IMR-90 (cell line): ENCODE measurements around the gene NFASC. TPM values are rescaled to one million over a fixed set of nuclear protein-coding genes. Genes with fewer than 3 reads are reported as not detected.

Source experiments
- ATAC-seq: fragments of 200-7000 bp; cut with Tn5 transposase; 2 replicates; pipeline ENCODE4 v1.9.1; 2020; ENCODE audit warnings: low read depth, mild to moderate bottlenecking, moderate library complexity
- BruUV-seq: library from RNA; stranded (reverse); fragments of 400-500 nt; replicated peaks from 2 replicates; lab custom pipeline; 2021; lab: Mats Ljungman, UMichigan
- CTCF ChIA-PET: fragments of 300-600 bp; formaldehyde crosslinking; extraction: SDS; loops from one replicate; lab custom pipeline; 2021; ENCODE audit warnings: antibody characterized with exemption; lab: Yijun Ruan, JAX
- POLR2A ChIA-PET: fragments of 300-600 bp; sonication (Branson Sonifier 250); formaldehyde crosslinking; loops from one replicate; lab custom pipeline; 2022; ENCODE audit warnings: antibody characterized with exemption; ENCODE audit not compliant: unreplicated experiment; lab: Charles Lee
- DNase-seq: peaks from one replicate; pipeline ENCODE4 v3.0.0; 2013
- H2AFZ ChIP-seq: replicated peaks from 2 replicates; pipeline ENCODE3; 2013; ENCODE audit warnings: low read length, mild to moderate bottlenecking; ENCODE audit not compliant: poor library complexity
- H2AK5ac ChIP-seq: 2 replicates; pipeline ENCODE4 v1.6.1; 2013; ENCODE audit warnings: low read depth, low read length, inconsistent platforms
- H2AK9ac ChIP-seq: replicated peaks from 2 replicates; pipeline ENCODE3; 2013; ENCODE audit warnings: mild to moderate bottlenecking, low read depth, low read length, moderate library complexity; ENCODE audit not compliant: poor library complexity
- H2BK120ac ChIP-seq: 2 replicates; pipeline ENCODE4 v1.6.1; 2013; ENCODE audit warnings: low read depth, low read length, inconsistent platforms
- H2BK15ac ChIP-seq: 3 replicates; pipeline ENCODE4 v1.6.1; 2013; ENCODE audit warnings: low read depth, low read length, inconsistent platforms
- H2BK20ac ChIP-seq: 2 replicates; pipeline ENCODE4 v1.6.1; 2013; ENCODE audit warnings: low read depth, mild to moderate bottlenecking, inconsistent platforms, low read length, moderate library complexity
- H2BK5ac ChIP-seq: 2 replicates; pipeline ENCODE4 v1.6.1; 2013; ENCODE audit warnings: mild to moderate bottlenecking, low read depth, low read length, inconsistent platforms; ENCODE audit not compliant: poor library complexity, severe bottlenecking
- H3K14ac ChIP-seq: replicated peaks from 2 replicates; pipeline ENCODE4 v1.6.1; 2013; ENCODE audit warnings: low read depth, low read length, inconsistent platforms
- H3K18ac ChIP-seq: 2 replicates; pipeline ENCODE4 v1.6.1; 2013; ENCODE audit warnings: low read depth, low read length, control low read depth
- H3K23ac ChIP-seq: 2 replicates; pipeline ENCODE4 v1.6.1; 2013; ENCODE audit warnings: low read depth, low read length, inconsistent platforms
- H3K27ac ChIP-seq: 2 replicates; pipeline ENCODE4 v1.5.1; 2013; ENCODE audit warnings: mild to moderate bottlenecking, control low read depth, low read length; ENCODE audit not compliant: insufficient read depth
- H3K27me3 ChIP-seq: 2 replicates; pipeline ENCODE4 v1.6.1; 2013; ENCODE audit warnings: low read length; ENCODE audit not compliant: control insufficient read depth, insufficient read depth
- H3K36me3 ChIP-seq: 2 replicates; pipeline ENCODE4 v1.6.1; 2013; ENCODE audit warnings: low read length, mixed read lengths; ENCODE audit not compliant: control insufficient read depth, insufficient read depth
- H3K4ac ChIP-seq: 2 replicates; pipeline ENCODE4 v1.6.1; 2013; ENCODE audit warnings: low read depth, low read length, inconsistent platforms
- H3K4me1 ChIP-seq: 2 replicates; pipeline ENCODE4 v1.6.1; 2013; ENCODE audit warnings: low read length, mixed read lengths; ENCODE audit not compliant: control insufficient read depth, insufficient read depth
- H3K4me2 ChIP-seq: 2 replicates; pipeline ENCODE4 v1.6.1; 2013; ENCODE audit warnings: low read depth, mild to moderate bottlenecking, control low read depth, low read length, moderate library complexity
- H3K4me3 ChIP-seq: 2 replicates; pipeline ENCODE4 v1.5.1; 2013; ENCODE audit warnings: low read depth, mild to moderate bottlenecking, control low read depth, low read length, moderate library complexity; ENCODE audit not compliant: insufficient read depth
- H3K56ac ChIP-seq: 2 replicates; pipeline ENCODE4 v1.6.1; 2013; ENCODE audit warnings: low read length, inconsistent platforms; ENCODE audit not compliant: insufficient read depth; ENCODE audit errors: extremely low read depth
- H3K79me1 ChIP-seq, 2 experiments: 2 replicates each; pipeline ENCODE4 v1.6.1; 2013; ENCODE audit warnings: low read length in 2 of 2, inconsistent platforms in 1 of 2, low read depth in 1 of 2
- H3K9ac ChIP-seq: 2 replicates; pipeline ENCODE4 v1.6.1; 2013; ENCODE audit warnings: low read depth, low read length, control low read depth
- H3K9me1 ChIP-seq: 2 replicates; pipeline ENCODE4 v1.6.1; 2013; ENCODE audit warnings: low read length, inconsistent platforms; ENCODE audit not compliant: insufficient read depth
- H3K9me3 ChIP-seq: 2 replicates; pipeline ENCODE4 v1.6.1; 2013; ENCODE audit warnings: low read length; ENCODE audit not compliant: control insufficient read depth, insufficient read depth
- H4K20me1 ChIP-seq: 2 replicates; pipeline ENCODE4 v1.6.1; 2013; ENCODE audit warnings: low read length, inconsistent platforms; ENCODE audit not compliant: insufficient read depth
- H4K5ac ChIP-seq: 2 replicates; pipeline ENCODE4 v1.6.1; 2013; ENCODE audit warnings: mild to moderate bottlenecking, low read depth, low read length, control low read depth
- H4K8ac ChIP-seq, 2 experiments: 2 replicates each; pipeline ENCODE4 v1.6.1; 2013; ENCODE audit warnings: low read depth in 2 of 2, low read length in 2 of 2, control low read depth in 1 of 2, inconsistent platforms in 1 of 2
- H4K91ac ChIP-seq: 2 replicates; pipeline ENCODE4 v1.6.1; 2013; ENCODE audit warnings: low read depth, low read length, inconsistent platforms; ENCODE audit not compliant: insufficient read depth
- BHLHE40 ChIP-seq: fragments of 150-350 bp; IDR thresholded peaks from 2 replicates; pipeline ENCODE4 v1.6.1; 2016; ENCODE audit warnings: mild to moderate bottlenecking, low read depth, low read length
- CEBPB ChIP-seq: IDR thresholded peaks from 2 replicates; pipeline ENCODE4 v1.6.1; 2012; ENCODE audit warnings: low read depth, low read length, improper control_type of control experiment
- CHD1 ChIP-seq: IDR thresholded peaks from 2 replicates; pipeline ENCODE4 v1.6.1; 2012; ENCODE audit warnings: low read depth, low read length, improper control_type of control experiment
- MXI1 ChIP-seq: IDR thresholded peaks from 2 replicates; pipeline ENCODE4 v1.6.1; 2012; ENCODE audit warnings: low read depth, mild to moderate bottlenecking, low read length, moderate library complexity, borderline replicate concordance
- NFE2L2 ChIP-seq: fragments of 150-350 bp; IDR thresholded peaks from 2 replicates; pipeline ENCODE4 v1.6.1; 2016; ENCODE audit warnings: low read depth, mild to moderate bottlenecking, low read length
- USF2 ChIP-seq: fragments of 150-350 bp; IDR thresholded peaks from 2 replicates; pipeline ENCODE4 v1.6.1; 2017; ENCODE audit warnings: mild to moderate bottlenecking, antibody characterized with exemption, low read length, low read depth
- WGBS, 2 experiments: methylation state at CpG; one replicate each; pipeline versions ENCODE4 v1.1.5 to v1.1.7; 2013; ENCODE audit warnings: missing lambda C conversion rate in 2 of 2; ENCODE audit not compliant: insufficient read length in 1 of 2; ENCODE audit errors: extremely low coverage in 2 of 2; 5-methylcytosine and 5-hydroxymethylcytosine counted together
- dilution Hi-C: fragments of 300-500 bp; cut with HindIII; formaldehyde crosslinking; loops from one replicate; pipeline ENCODE4 v1.14.3; 2018; ENCODE audit warnings: low sequenced_read_pairs; ENCODE audit not compliant: unreplicated experiment
- in situ Hi-C: fragments of 300-500 bp; cut with MboI; formaldehyde crosslinking; loops from 3 replicates; pipeline ENCODE4 v1.14.3; 2019; ENCODE audit warnings: low sequenced_read_pairs, inconsistent platforms, mixed read lengths
- intact Hi-C: fragments of 100-400 bp; cut with micrococcal nuclease; formaldehyde crosslinking; loops from 2 replicates; pipeline ENCODE4 v1.10.0; 2022
- polyA plus RNA-seq, 3 experiments: library from polyadenylated mRNA; depleted of rRNA; stranded (reverse); fragments of >200 nt; gene quantifications; 2 replicates each; pipeline ENCODE4 v1.2.3, GENCODE V29; 2012; ENCODE audit warnings: low replicate concordance in 1 of 3
- total RNA-seq: library from RNA; depleted of rRNA; stranded (reverse); fragments of >200 nt; gene quantifications from 2 replicates; pipeline ENCODE4 v1.2.3, GENCODE V29; 2012

NFASC gene
- total and polyA plus RNA-seq, 2 of the 4 experiments (the other 2 are of a cell fraction) = 0.18 to 0.79 TPM

- H2AK5ac ChIP-seq = no peak overlapping the region
- ATAC-seq (no peak), DNase-seq (no peak)
- H3K23ac ChIP-seq = no peak overlapping the region
- no peak overlapping the region for H3K4ac ChIP-seq
- in situ Hi-C loops = no loop called here
- no peaks in the 10 kb centered on the region for H3K36me3 ChIP-seq
- no peak overlapping the region for H2AK9ac ChIP-seq
- H2BK120ac ChIP-seq = no peak overlapping the region
- no peak overlapping the region for H3K14ac ChIP-seq
- CTCF ChIA-PET = no interaction called here
- no peak overlapping the region for H3K27ac ChIP-seq
- peaks cover 25% of the 10 kb centered on the region for H3K27me3 ChIP-seq
- H3K56ac ChIP-seq = no peak overlapping the region
- H4K5ac ChIP-seq = no peak overlapping the region
- H3K4me2 ChIP-seq = no peak overlapping the region
- BruUV-seq = no TSS peak
- H3K4me3 ChIP-seq = no peak overlapping the region
- H2BK15ac ChIP-seq = no peak overlapping the region
- no peaks in the 10 kb centered on the region for H3K79me1 ChIP-seq
- H3K9me3 ChIP-seq = no peaks in the 10 kb centered on the region
- H3K4me1 ChIP-seq = no peaks in the 10 kb centered on the region
- no peak overlapping the region for H3K18ac ChIP-seq
- no peak overlapping the region for H3K9ac ChIP-seq
- no peak overlapping the region for H4K8ac ChIP-seq
- H4K91ac ChIP-seq = no peak overlapping the region
- dilution Hi-C loops = no loop called here
- POLR2A ChIA-PET = no interaction called here
- H4K20me1 ChIP-seq = no peaks in the 10 kb centered on the region
- intact Hi-C loops = no loop called here
- no peak for TF ChIP-seq BHLHE40
- no peak for TF ChIP-seq CEBPB
- TF ChIP-seq MXI1 = no peak
- TF ChIP-seq NFE2L2 = no peak
- TF ChIP-seq CHD1 = no peak
- TF ChIP-seq USF2 = no peak
- no peaks in the 10 kb centered on the region for H3K9me1 ChIP-seq
- no peak overlapping the region for H2BK5ac ChIP-seq
- H2AFZ ChIP-seq = no peak overlapping the region
- H2BK20ac ChIP-seq = no peak overlapping the region
- 35% methylated on average over 6 of the region's 6 CpGs; no CpG with 5 or more reads in 1 of the 2 experiments for WGBS, 2 experiments
These were observed 167.6 kb downstream of the NFASC start for GRCh38 chr1:205038132-205038786.
